AG09319 (cell line): ENCODE data around the gene TNPO1.

ENCODE experiments used
- DNase-seq: peaks from one replicate; pipeline ENCODE4 v3.0.0-alpha.2; 2010; ENCODE audit warnings: low read depth; ENCODE audit errors: extremely low read depth
- TF ChIP-seq, protein P1 (sequence below): IDR thresholded peaks from 2 replicates; pipeline ENCODE4 v1.5.1; 2011; ENCODE audit warnings: low read depth, mild to moderate bottlenecking, inconsistent platforms, low read length, moderate library complexity

Gene TNPO1

DNA sequence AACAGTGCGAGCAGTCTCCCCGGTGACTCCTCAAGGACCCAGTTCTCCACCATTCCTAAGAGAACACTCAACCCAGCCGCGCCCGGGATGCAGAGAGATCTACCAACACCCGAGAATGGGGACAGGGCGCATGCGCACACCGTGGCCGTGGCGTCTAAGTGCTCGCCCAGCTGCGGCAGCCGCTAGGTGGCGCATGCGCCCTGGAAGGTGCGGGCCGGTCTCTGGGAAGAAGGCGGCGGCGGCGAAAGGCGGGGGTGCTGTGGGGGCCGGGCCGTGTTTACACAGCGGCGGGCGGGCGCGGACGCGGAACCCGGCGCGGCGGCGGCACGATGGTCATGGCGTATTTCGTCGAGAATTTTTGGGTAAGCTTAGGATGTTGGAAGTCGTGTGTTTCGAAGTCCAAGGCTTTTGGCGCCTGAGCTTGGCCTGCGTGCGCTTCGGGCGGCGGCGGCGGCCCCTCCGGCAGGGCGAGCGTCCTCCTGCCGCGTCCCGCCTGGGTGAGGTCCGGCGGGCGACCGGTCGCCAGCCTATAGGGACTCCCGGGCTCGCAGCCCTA is 139.4 kb downstream of the TNPO1 start, which contains the start of gene FCHO2:
Gene FCHO2 (plus strand): TSS at position 274 of the 556 bp plus-strand sequence. CDS start 56 bp downstream, at position 330.
- peak; percentile 93 for DNase-seq
- TF ChIP-seq, protein P1, sequence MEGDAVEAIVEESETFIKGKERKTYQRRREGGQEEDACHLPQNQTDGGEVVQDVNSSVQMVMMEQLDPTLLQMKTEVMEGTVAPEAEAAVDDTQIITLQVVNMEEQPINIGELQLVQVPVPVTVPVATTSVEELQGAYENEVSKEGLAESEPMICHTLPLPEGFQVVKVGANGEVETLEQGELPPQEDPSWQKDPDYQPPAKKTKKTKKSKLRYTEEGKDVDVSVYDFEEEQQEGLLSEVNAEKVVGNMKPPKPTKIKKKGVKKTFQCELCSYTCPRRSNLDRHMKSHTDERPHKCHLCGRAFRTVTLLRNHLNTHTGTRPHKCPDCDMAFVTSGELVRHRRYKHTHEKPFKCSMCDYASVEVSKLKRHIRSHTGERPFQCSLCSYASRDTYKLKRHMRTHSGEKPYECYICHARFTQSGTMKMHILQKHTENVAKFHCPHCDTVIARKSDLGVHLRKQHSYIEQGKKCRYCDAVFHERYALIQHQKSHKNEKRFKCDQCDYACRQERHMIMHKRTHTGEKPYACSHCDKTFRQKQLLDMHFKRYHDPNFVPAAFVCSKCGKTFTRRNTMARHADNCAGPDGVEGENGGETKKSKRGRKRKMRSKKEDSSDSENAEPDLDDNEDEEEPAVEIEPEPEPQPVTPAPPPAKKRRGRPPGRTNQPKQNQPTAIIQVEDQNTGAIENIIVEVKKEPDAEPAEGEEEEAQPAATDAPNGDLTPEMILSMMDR = peak; percentile 66

DNA sequence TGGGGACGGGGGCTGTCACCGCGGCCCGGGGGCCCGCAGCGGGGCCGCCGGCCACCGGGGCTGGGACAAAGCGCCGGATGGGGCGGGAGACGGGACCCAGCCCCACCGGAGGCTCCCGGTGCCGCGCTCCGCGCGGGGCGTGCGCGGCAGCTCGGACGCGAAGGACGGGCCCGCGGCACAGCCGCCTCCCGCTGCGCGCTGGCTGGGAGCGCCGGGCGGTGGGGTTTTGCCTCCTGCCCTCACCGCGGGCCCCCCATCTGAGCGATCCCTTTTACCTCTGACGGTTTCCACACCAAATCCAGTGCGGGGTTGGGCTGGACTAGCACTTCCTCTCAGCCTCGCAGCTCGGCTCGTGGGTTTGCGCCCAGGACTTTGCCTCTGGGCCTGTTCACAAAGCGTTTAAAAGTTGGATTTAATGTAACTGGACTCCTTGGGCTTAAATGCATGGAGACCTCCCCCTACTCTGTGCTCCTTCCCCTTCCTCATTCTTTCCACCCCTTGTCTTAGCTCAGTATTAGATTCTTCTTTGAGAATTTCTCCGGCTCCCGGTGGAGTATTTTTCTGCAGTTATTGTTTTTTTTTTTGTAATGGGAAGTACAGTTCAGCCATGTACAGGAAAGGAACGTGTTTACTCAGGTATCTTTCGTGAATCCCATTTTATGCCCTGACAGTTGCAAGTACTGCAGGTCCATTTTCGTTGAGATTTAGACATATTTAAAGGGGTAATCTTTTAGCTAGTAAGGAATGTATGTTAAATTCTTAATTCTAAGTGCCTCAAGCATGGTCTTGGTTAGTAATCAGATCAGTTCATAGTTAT is 140.1 kb downstream of the TNPO1 start:
- no peak for DNase-seq
- TF ChIP-seq, protein P1 = no peak

DNA sequence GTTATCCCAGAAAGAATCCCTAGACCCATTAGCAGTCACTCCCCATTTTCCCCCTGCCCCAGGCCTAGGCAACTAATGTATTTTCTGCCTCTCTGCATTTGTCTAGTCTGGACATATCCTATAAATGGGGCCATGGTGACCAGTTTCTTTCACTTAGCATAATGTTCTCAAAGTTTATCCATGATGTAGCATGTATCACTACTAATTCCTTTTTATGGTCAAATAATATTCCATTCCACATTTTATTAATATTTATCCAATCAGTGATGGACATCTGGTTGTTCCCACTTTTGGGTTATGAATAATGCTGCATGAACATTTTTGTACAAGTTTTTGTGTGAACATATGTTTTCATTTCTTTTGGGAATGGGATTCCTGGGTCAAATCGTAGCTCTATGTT is 140.9 kb downstream of the TNPO1 start:
- TF ChIP-seq, protein P1 = no peak
- DNase-seq = no peak

DNA sequence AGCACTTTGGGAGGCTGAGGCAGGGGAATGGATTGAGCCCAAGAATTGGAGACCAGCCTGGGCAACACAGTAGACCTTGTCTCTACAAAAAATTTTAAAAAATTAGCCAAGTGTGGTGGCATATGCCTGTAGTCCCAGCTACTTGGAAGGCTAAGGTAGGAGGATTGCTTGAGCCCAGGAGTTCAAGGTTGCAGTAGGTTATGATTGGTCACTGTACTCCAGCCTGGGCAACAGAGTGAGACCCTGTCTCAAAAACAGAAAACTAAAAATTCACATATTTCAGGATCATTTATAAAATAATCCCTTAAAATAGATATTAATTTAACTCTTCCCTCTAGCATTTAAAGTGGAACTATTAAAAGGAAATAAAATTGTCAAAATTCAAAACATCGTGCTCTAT is 142.8 kb downstream of the TNPO1 start:
- no peak for DNase-seq
- TF ChIP-seq, protein P1 = no peak
